Trophoblast cell (in vitro differentiated cells and primary cell): ENCODE data around the gene POU2F1.
A peak's percentile ranks its signal among the peaks of the same experiment; 100 is the strongest.

ENCODE experiments used
- DNase-seq, 2 donors: peaks; one replicate each; pipeline ENCODE4 v3.0.0-alpha.2; 2016
- H2AFZ ChIP-seq: 2 replicates; pipeline ENCODE4 v1.6.1; 2013; ENCODE audit warnings: low read length, moderate library complexity, mild to moderate bottlenecking; ENCODE audit not compliant: insufficient read depth, poor library complexity
- H2AK5ac ChIP-seq: 2 replicates; pipeline ENCODE4 v1.6.1; 2013; ENCODE audit warnings: mild to moderate bottlenecking, low read length
- H2BK120ac ChIP-seq: 2 replicates; pipeline ENCODE4 v1.6.1; 2013; ENCODE audit warnings: low read length, mild to moderate bottlenecking, moderate library complexity; ENCODE audit not compliant: insufficient read depth, poor library complexity
- H2BK12ac ChIP-seq: 2 replicates; pipeline ENCODE4 v1.6.1; 2013; ENCODE audit warnings: mild to moderate bottlenecking, low read length, moderate library complexity
- H2BK5ac ChIP-seq: 2 replicates; pipeline ENCODE4 v1.6.1; 2013; ENCODE audit warnings: low read length, low read depth, moderate library complexity, mild to moderate bottlenecking; ENCODE audit not compliant: poor library complexity
- H3K14ac ChIP-seq: 2 replicates; pipeline ENCODE4 v1.6.1; 2013; ENCODE audit warnings: mild to moderate bottlenecking, low read length
- H3K18ac ChIP-seq: 2 replicates; pipeline ENCODE4 v1.6.1; 2013; ENCODE audit warnings: mild to moderate bottlenecking, low read length
- H3K23ac ChIP-seq: 2 replicates; pipeline ENCODE4 v1.6.1; 2013; ENCODE audit warnings: low read length
- H3K27ac ChIP-seq: 2 replicates; pipeline ENCODE4 v1.5.1; 2013; ENCODE audit warnings: low read depth, mild to moderate bottlenecking, inconsistent platforms, low read length, moderate library complexity
- H3K27me3 ChIP-seq: 2 replicates; pipeline ENCODE4 v1.6.1; 2013; ENCODE audit warnings: inconsistent platforms, mild to moderate bottlenecking, low read length, moderate library complexity; ENCODE audit not compliant: insufficient read depth
- H3K36me3 ChIP-seq, 2 experiments: 1 replicate in 1 of 2; 2 replicates in 1 of 2; pipeline ENCODE4 v1.6.1; 2013; ENCODE audit warnings: low read length in 2 of 2, mild to moderate bottlenecking in 2 of 2, moderate library complexity in 1 of 2; ENCODE audit not compliant: insufficient read depth in 2 of 2, control insufficient read depth in 1 of 2
- H3K4ac ChIP-seq: 2 replicates; pipeline ENCODE4 v1.6.1; 2013; ENCODE audit warnings: low read depth, mild to moderate bottlenecking, low read length, moderate library complexity
- H3K4me1 ChIP-seq, 2 experiments: 1 replicate in 1 of 2; 2 replicates in 1 of 2; pipeline ENCODE4 v1.6.1; 2013; ENCODE audit warnings: low read length in 2 of 2, mild to moderate bottlenecking in 2 of 2, moderate library complexity in 1 of 2; ENCODE audit not compliant: insufficient read depth in 2 of 2, control insufficient read depth in 1 of 2
- H3K4me2 ChIP-seq: 2 replicates; pipeline ENCODE4 v1.6.1; 2013; ENCODE audit warnings: inconsistent platforms, mild to moderate bottlenecking, low read length, moderate library complexity
- H3K4me3 ChIP-seq: 2 replicates; pipeline ENCODE4 v1.5.1; 2013; ENCODE audit warnings: mild to moderate bottlenecking, low read depth, low read length, inconsistent platforms
- H3K79me1 ChIP-seq: one replicate; pipeline ENCODE4 v1.6.1; 2013; ENCODE audit warnings: low read length
- H3K79me2 ChIP-seq: 2 replicates; pipeline ENCODE4 v1.6.1; 2013; ENCODE audit warnings: low read length, mild to moderate bottlenecking; ENCODE audit not compliant: control insufficient read depth, insufficient read depth, poor library complexity
- H3K9ac ChIP-seq: 2 replicates; pipeline ENCODE4 v1.6.1; 2013; ENCODE audit warnings: mild to moderate bottlenecking, low read length
- H3K9me3 ChIP-seq: 2 replicates; pipeline ENCODE4 v1.6.1; 2013; ENCODE audit warnings: low read depth, mild to moderate bottlenecking, control low read depth, inconsistent platforms, low read length; ENCODE audit not compliant: insufficient read depth
- H4K12ac ChIP-seq: 2 replicates; pipeline ENCODE4 v1.6.1; 2013; ENCODE audit warnings: low read depth, mild to moderate bottlenecking, low read length, moderate library complexity
- H4K8ac ChIP-seq: 2 replicates; pipeline ENCODE4 v1.6.1; 2013; ENCODE audit warnings: low read depth, mild to moderate bottlenecking, low read length, moderate library complexity
- H4K91ac ChIP-seq: one replicate; pipeline ENCODE4 v1.6.1; 2013; ENCODE audit warnings: low read depth, mild to moderate bottlenecking, low read length, moderate library complexity
- WGBS: extraction: QIAGEN DNeasy Blood & Tissue Kit; methylation state at CpG from one replicate; pipeline ENCODE4 v1.1.7; 2013; ENCODE audit warnings: missing lambda C conversion rate; ENCODE audit not compliant: insufficient read length, insufficient coverage; ENCODE audit errors: extremely low coverage; 5-methylcytosine and 5-hydroxymethylcytosine counted together

Gene POU2F1

GRCh38 chr1:167431909-167432650 lies 211.4 kb downstream of the POU2F1 start:
- no peak overlapping the region for H4K8ac ChIP-seq
- no peak overlapping the region for H2AK5ac ChIP-seq
- no peak overlapping the region for H3K4me3 ChIP-seq
- peaks cover 7% of the 10 kb centered on the region for H3K9me3 ChIP-seq
- no peak overlapping the region for H4K12ac ChIP-seq
- H3K79me2 ChIP-seq, result no peaks in the 10 kb centered on the region
- H4K91ac ChIP-seq, result no peak overlapping the region
- peaks cover 0 to 8% of the 10 kb centered on the region in 2 experiments for H3K4me1 ChIP-seq
- H3K23ac ChIP-seq, result no peak overlapping the region
- H3K79me1 ChIP-seq, result peaks cover 2% of the 10 kb centered on the region
- H3K14ac ChIP-seq, result no peak overlapping the region
- no peaks in the 10 kb centered on the region for H3K27me3 ChIP-seq
- no peak overlapping the region for H2AFZ ChIP-seq
- no peak overlapping the region for H2BK5ac ChIP-seq
- H3K9ac ChIP-seq, result no peak overlapping the region
- no peak overlapping the region for H3K4ac ChIP-seq
- H3K27ac ChIP-seq, result no peak overlapping the region
- no peak for DNase-seq
- H3K4me2 ChIP-seq, result no peak overlapping the region
- no peak overlapping the region for H2BK12ac ChIP-seq
- no CpG with 5 or more reads among the region's 8 CpGs for WGBS
- no peaks in the 10 kb centered on the region for H3K36me3 ChIP-seq
- no peak overlapping the region for H3K18ac ChIP-seq
- no peak overlapping the region for H2BK120ac ChIP-seq

- Histone ChIP-seq H4K8ac (no peak overlapping the region), H3K79me1 (peaks cover 2% of the 10 kb centered on the region), H3K14ac (no peak overlapping the region), H3K9me3 (peaks cover 7% of the 10 kb centered on the region), H2BK12ac (no peak overlapping the region), H3K4ac (no peak overlapping the region), H3K23ac (no peak overlapping the region), H3K4me2 (no peak overlapping the region), H3K9ac (no peak overlapping the region), H3K27ac (no peak overlapping the region), H3K4me3 (peak overlapping the region; percentile 13), H3K4me1 (peaks cover 0 to 8% of the 10 kb centered on the region in 2 experiments), H3K79me2 (no peaks in the 10 kb centered on the region), H2BK5ac (no peak overlapping the region), H2AK5ac (no peak overlapping the region), H2AFZ (no peak overlapping the region), H3K27me3 (no peaks in the 10 kb centered on the region), H4K12ac (no peak overlapping the region), H3K18ac (no peak overlapping the region), H2BK120ac (no peak overlapping the region), H3K36me3 (no peaks in the 10 kb centered on the region), H4K91ac (no peak overlapping the region)
- DNase-seq, result no peak
- WGBS, result no CpG with 5 or more reads among the region's 7 CpGs
Observed at GRCh38 chr1:167432780-167433179, 212.1 kb downstream of the POU2F1 start.

- Histone ChIP-seq H2BK5ac (no peak overlapping the region), H3K27me3 (peaks cover under 1% of the 10 kb centered on the region), H3K23ac (no peak overlapping the region), H3K4ac (no peak overlapping the region), H2AK5ac (no peak overlapping the region), H3K18ac (no peak overlapping the region), H4K8ac (no peak overlapping the region), H2AFZ (no peak overlapping the region), H3K4me1 (peaks cover 0 to 8% of the 10 kb centered on the region in 2 experiments), H3K79me1 (peaks cover 2% of the 10 kb centered on the region), H3K4me2 (no peak overlapping the region), H4K91ac (no peak overlapping the region), H3K4me3 (no peak overlapping the region), H3K27ac (no peak overlapping the region), H4K12ac (no peak overlapping the region), H3K14ac (no peak overlapping the region), H3K9me3 (peaks cover 9% of the 10 kb centered on the region), H3K79me2 (no peaks in the 10 kb centered on the region), H2BK120ac (no peak overlapping the region), H2BK12ac (no peak overlapping the region), H3K36me3 (no peaks in the 10 kb centered on the region), H3K9ac (no peak overlapping the region)
- WGBS, result no CpG with 5 or more reads among the region's 6 CpGs
- no peak for DNase-seq
Observed at GRCh38 chr1:167433884-167434283, 213.2 kb downstream of the POU2F1 start.

- Histone ChIP-seq H3K4ac (no peak overlapping the region), H4K12ac (no peak overlapping the region)
- no CpG with 5 or more reads among the region's 6 CpGs for WGBS
Observed at GRCh38 chr1:167434306-167434705, 213.6 kb downstream of the POU2F1 start.

More at GRCh38 chr1:167434306-167434705, 213.6 kb downstream of the POU2F1 start:
- Histone ChIP-seq H3K9ac (no peak overlapping the region), H3K14ac (no peak overlapping the region), H3K23ac (no peak overlapping the region), H2AFZ (no peak overlapping the region), H3K4me2 (no peak overlapping the region), H3K9me3 (peaks cover 9% of the 10 kb centered on the region), H3K4me3 (no peak overlapping the region), H3K36me3 (no peaks in the 10 kb centered on the region), H3K18ac (no peak overlapping the region), H4K91ac (no peak overlapping the region), H3K79me2 (no peaks in the 10 kb centered on the region), H3K27me3 (peaks cover 4% of the 10 kb centered on the region), H4K8ac (no peak overlapping the region), H3K27ac (no peak overlapping the region), H2BK5ac (no peak overlapping the region), H3K4me1 (peaks cover 2 to 11% of the 10 kb centered on the region in 2 experiments), H2BK12ac (no peak overlapping the region), H2AK5ac (no peak overlapping the region), H3K79me1 (peaks cover 2% of the 10 kb centered on the region), H2BK120ac (no peak overlapping the region)
- no peak for DNase-seq
